GM19099 (cell line): ENCODE measurements around the gene COLQ.

Experiments
- POLR2A ChIP-seq: IDR thresholded peaks from 3 replicates; pipeline ENCODE4 v1.6.1; 2011; ENCODE audit warnings: low read depth; ENCODE audit not compliant: insufficient read length; ENCODE audit errors: extremely low read depth

The COLQ gene

GRCh38 chr3:15527031-15527459 lies 5.5 kb upstream of the COLQ start:
- no peak for TF ChIP-seq POLR2A

- no peak for TF ChIP-seq POLR2A
Observed at GRCh38 chr3:15525790-15526189, 4.3 kb upstream of the COLQ start.

- TF ChIP-seq POLR2A, result no peak
Observed at GRCh38 chr3:15523660-15524417, 2.3 kb upstream of the COLQ start.

GRCh38 chr3:15522016-15522415 lies 510 bp upstream of the COLQ start:
- TF ChIP-seq POLR2A, result no peak

GRCh38 chr3:15520804-15521572 lies 518 bp downstream of the COLQ start:
- no peak for TF ChIP-seq POLR2A

GRCh38 chr3:15520185-15520584 lies 1.3 kb downstream of the COLQ start:
- no peak for TF ChIP-seq POLR2A

GRCh38 chr3:15519096-15519495 lies 2.4 kb downstream of the COLQ start:
- TF ChIP-seq POLR2A, result no peak

GRCh38 chr3:15514663-15515340 lies 6.7 kb downstream of the COLQ start:
- TF ChIP-seq POLR2A, result no peak

GRCh38 chr3:15513810-15514662 lies 7.5 kb downstream of the COLQ start:
- TF ChIP-seq POLR2A, result no peak

- no peak for TF ChIP-seq POLR2A
Observed at GRCh38 chr3:15513116-15513515, 8.4 kb downstream of the COLQ start.

GRCh38 chr3:15512166-15512565 lies 9.3 kb downstream of the COLQ start:
- no peak for TF ChIP-seq POLR2A

- TF ChIP-seq POLR2A, result no peak
Observed at GRCh38 chr3:15511156-15511555, 10.3 kb downstream of the COLQ start.

- no peak for TF ChIP-seq POLR2A
Observed at GRCh38 chr3:15510493-15510892, 11.0 kb downstream of the COLQ start.

GRCh38 chr3:15506571-15506970 lies 14.9 kb downstream of the COLQ start:
- no peak for TF ChIP-seq POLR2A
